Neural cell (in vitro differentiated cells): ENCODE measurements around the gene MAPK7. TPM values are rescaled to one million over a fixed set of nuclear protein-coding genes. Genes with fewer than 3 reads are reported as not detected.

Source experiments
- H2AFZ ChIP-seq: fragments of 200-600, 300-800 bp; sonication (generic), shearing (Covaris generic); 2 replicates; pipeline ENCODE4 v1.6.0; 2014; ENCODE audit warnings: low read depth, mild to moderate bottlenecking, antibody characterized with exemption, low read length, moderate library complexity
- H3F3A ChIP-seq: fragments of 200-600 bp; shearing (Covaris generic); 2 replicates; pipeline ENCODE4 v1.6.1; 2016; ENCODE audit warnings: mild to moderate bottlenecking, moderate library complexity, mixed read lengths, antibody characterized with exemption, low read length; ENCODE audit not compliant: insufficient read depth, poor library complexity, severe bottlenecking
- H3K27ac ChIP-seq: fragments of 200-600, 300-800 bp; sonication (generic), shearing (Covaris generic); 2 replicates; pipeline ENCODE4 v1.5.1; 2014; ENCODE audit warnings: mild to moderate bottlenecking, low read length, moderate library complexity
- H3K27me3 ChIP-seq: fragments of 300-800, 200-600 bp; sonication (generic), shearing (Covaris generic); 2 replicates; pipeline ENCODE4 v1.6.0; 2014; ENCODE audit warnings: mild to moderate bottlenecking, low read depth, low read length, moderate library complexity; ENCODE audit not compliant: insufficient read depth
- H3K36me3 ChIP-seq: fragments of 300-800, 200-600 bp; sonication (generic), shearing (Covaris generic); 2 replicates; pipeline ENCODE4 v1.5.1; 2014; ENCODE audit warnings: mild to moderate bottlenecking, antibody characterized with exemption, low read length, moderate library complexity; ENCODE audit not compliant: insufficient read depth
- H3K4me2 ChIP-seq: fragments of 300-800, 200-600 bp; sonication (generic), shearing (Covaris generic); 2 replicates; pipeline ENCODE4 v1.6.0; 2014; ENCODE audit warnings: mild to moderate bottlenecking, low read length
- H3K4me3 ChIP-seq: fragments of 300-800, 200-600 bp; sonication (generic), shearing (Covaris generic); 2 replicates; pipeline ENCODE4 v1.5.1; 2014; ENCODE audit warnings: mild to moderate bottlenecking, low read length, moderate library complexity
- H3K79me2 ChIP-seq: fragments of 200-600 bp; shearing (Covaris generic); replicated peaks from 2 replicates; pipeline ENCODE4 v1.6.0; 2014; ENCODE audit warnings: mild to moderate bottlenecking, low read length, moderate library complexity; ENCODE audit not compliant: insufficient read depth
- H3K9ac ChIP-seq: fragments of 300-800, 200-600 bp; sonication (generic), shearing (Covaris generic); 2 replicates; pipeline ENCODE4 v1.6.1; 2016; ENCODE audit warnings: mild to moderate bottlenecking, low read length, mixed read lengths
- H3K9me2 ChIP-seq: fragments of 200-600 bp; shearing (Covaris generic); 2 replicates; pipeline ENCODE4 v1.6.1; 2016; ENCODE audit warnings: mild to moderate bottlenecking, low read length, mixed read lengths; ENCODE audit not compliant: insufficient read depth
- H3K9me3 ChIP-seq: fragments of 200-600, 300-800 bp; sonication (generic), shearing (Covaris generic); 2 replicates; pipeline ENCODE4 v1.6.1; 2016; ENCODE audit warnings: mild to moderate bottlenecking, mixed run types, low read length, moderate library complexity, mixed read lengths
- H4K20me1 ChIP-seq: fragments of 200-600 bp; shearing (Covaris generic); 2 replicates; pipeline ENCODE4 v1.6.1; 2016; ENCODE audit warnings: mild to moderate bottlenecking, mixed run types; ENCODE audit not compliant: insufficient read depth
- CTCF ChIP-seq: fragments of 450-650 bp; IDR thresholded peaks from 2 replicates; pipeline ENCODE4 v1.5.1; 2014; ENCODE audit warnings: antibody characterized with exemption, mild to moderate bottlenecking, moderate library complexity; ENCODE audit not compliant: poor library complexity, severe bottlenecking
- EP300 ChIP-seq: fragments of 450-650 bp; conservative IDR thresholded peaks from 2 replicates; pipeline ENCODE4 v1.6.1; 2014; ENCODE audit warnings: antibody characterized with exemption, mild to moderate bottlenecking, moderate library complexity; ENCODE audit not compliant: poor library complexity, severe bottlenecking
- EZH2 ChIP-seq: fragments of 200-600, 300-800 bp; shearing (Covaris generic), sonication (generic); IDR thresholded peaks from 2 replicates; pipeline ENCODE4 v1.6.1; 2014; ENCODE audit warnings: antibody characterized with exemption, low read length, borderline replicate concordance, mild to moderate bottlenecking; ENCODE audit not compliant: insufficient read depth, poor library complexity, severe bottlenecking
- MXI1 ChIP-seq: fragments of 450-650 bp; conservative IDR thresholded peaks from 2 replicates; pipeline ENCODE4 v1.6.1; 2014; ENCODE audit warnings: antibody characterized with exemption, mild to moderate bottlenecking; ENCODE audit not compliant: poor library complexity, severe bottlenecking
- POLR2AphosphoS5 ChIP-seq: IDR thresholded peaks from 2 replicates; pipeline ENCODE4 v1.6.1; 2012
- RAD21 ChIP-seq: fragments of 450-650 bp; conservative IDR thresholded peaks from 2 replicates; pipeline ENCODE4 v1.6.1; 2014; ENCODE audit warnings: antibody characterized with exemption, mild to moderate bottlenecking, moderate library complexity
- REST ChIP-seq: IDR thresholded peaks from 2 replicates; pipeline ENCODE4 v1.6.1; 2012; ENCODE audit warnings: borderline replicate concordance
- SMC3 ChIP-seq: fragments of 450-650 bp; conservative IDR thresholded peaks from 2 replicates; pipeline ENCODE4 v1.6.1; 2014; ENCODE audit warnings: antibody characterized with exemption, mild to moderate bottlenecking, moderate library complexity; ENCODE audit not compliant: poor library complexity
- TAF1 ChIP-seq: IDR thresholded peaks from 2 replicates; pipeline ENCODE4 v1.6.1; 2012; ENCODE audit warnings: low read depth
- polyA plus RNA-seq: library from polyadenylated mRNA; depleted of rRNA; stranded (reverse); fragments of >200 nt; gene quantifications from 2 replicates; pipeline ENCODE4 v1.2.3, GENCODE V29; 2014

The MAPK7 gene
- polyA plus RNA-seq, 1 donor from 2014 or later: 18.8 TPM

DNA sequence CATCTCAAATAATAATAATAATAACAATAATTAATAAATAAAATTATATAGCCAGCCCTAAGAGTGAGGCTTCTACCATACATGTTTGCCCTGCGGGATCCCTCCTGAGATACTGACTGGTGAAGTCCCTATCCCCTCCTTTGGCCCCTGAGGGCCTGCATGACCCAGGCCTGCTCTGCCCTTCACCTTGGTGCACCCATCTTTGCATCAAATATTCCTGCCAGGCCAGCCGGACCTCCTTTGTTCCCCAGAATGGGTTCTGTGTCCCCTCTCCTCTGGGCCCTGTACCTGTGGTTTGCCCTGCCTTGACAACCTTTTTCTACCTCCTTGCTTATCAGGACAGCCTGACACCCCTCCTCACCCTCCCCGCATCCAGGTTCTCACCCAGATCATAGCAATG lies 30.8 kb downstream of the MAPK7 start:
- Histone ChIP-seq H4K20me1 (no peaks in the 10 kb centered on the region), H3K27me3 (no peaks in the 10 kb centered on the region), H3K36me3 (no peaks in the 10 kb centered on the region), H3K27ac (no peak overlapping the region), H3K4me3 (no peak overlapping the region), H3K9me2 (no peaks in the 10 kb centered on the region), H3F3A (no peaks in the 10 kb centered on the region), H3K79me2 (no peaks in the 10 kb centered on the region), H3K4me2 (no peak overlapping the region), H3K9ac (no peak overlapping the region), H3K9me3 (no peaks in the 10 kb centered on the region), H2AFZ (no peak overlapping the region)
- no peak for TF ChIP-seq REST
- no peak for TF ChIP-seq SMC3
- TF ChIP-seq TAF1: no peak
- TF ChIP-seq EP300: no peak
- TF ChIP-seq POLR2AphosphoS5: no peak
- no peak for TF ChIP-seq EZH2
- no peak for TF ChIP-seq MXI1
- no peak for TF ChIP-seq CTCF
- TF ChIP-seq RAD21: no peak

GRCh38 chr17:19409509-19409908 lies 31.2 kb downstream of the MAPK7 start:
- Histone ChIP-seq H3K79me2 (no peaks in the 10 kb centered on the region), H3F3A (no peaks in the 10 kb centered on the region), H3K27me3 (no peaks in the 10 kb centered on the region), H3K9ac (no peak overlapping the region), H3K9me3 (no peaks in the 10 kb centered on the region), H3K36me3 (no peaks in the 10 kb centered on the region), H3K27ac (no peak overlapping the region), H3K4me3 (no peak overlapping the region), H2AFZ (no peak overlapping the region), H4K20me1 (no peaks in the 10 kb centered on the region), H3K4me2 (no peak overlapping the region), H3K9me2 (no peaks in the 10 kb centered on the region)
- TF ChIP-seq MXI1 (no peak), TAF1 (no peak), EZH2 (no peak), RAD21 (no peak), SMC3 (no peak), REST (no peak), EP300 (no peak), CTCF (no peak), POLR2AphosphoS5 (no peak)
